ENCODE results near the gene MB21D2.

DNA sequence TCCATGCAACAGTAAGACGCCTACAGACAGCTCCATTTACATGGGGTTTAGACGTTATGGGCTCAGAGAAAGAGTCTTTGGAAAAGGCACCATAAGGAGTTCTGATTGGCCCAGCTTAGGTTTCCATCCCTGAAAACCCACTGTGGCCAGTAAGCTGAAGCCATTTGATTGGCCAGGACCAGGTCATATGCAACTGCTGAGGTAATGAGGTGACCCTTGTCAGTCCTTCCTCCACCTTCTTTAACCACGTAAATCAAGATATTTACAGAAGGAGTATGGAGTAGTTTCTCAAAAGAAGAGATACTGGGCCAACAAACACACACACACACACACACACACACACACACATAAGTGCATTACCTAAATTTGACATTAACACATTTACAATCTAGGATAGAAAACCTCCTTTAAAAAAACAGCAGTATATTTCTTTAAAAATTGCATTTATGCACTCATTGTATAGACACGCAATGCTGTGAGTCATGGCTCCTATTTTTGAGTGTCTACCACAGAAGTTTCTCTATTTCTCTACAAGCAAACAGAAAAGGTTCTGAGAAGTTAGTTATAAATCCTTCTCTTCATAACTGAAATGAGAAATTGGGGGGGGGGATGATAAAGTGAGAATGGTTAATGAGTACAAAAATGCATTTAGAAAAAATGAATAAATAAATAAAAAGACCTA lies 16.3 kb upstream of the MB21D2 start:
- TF ChIP-seq, protein P1, sequence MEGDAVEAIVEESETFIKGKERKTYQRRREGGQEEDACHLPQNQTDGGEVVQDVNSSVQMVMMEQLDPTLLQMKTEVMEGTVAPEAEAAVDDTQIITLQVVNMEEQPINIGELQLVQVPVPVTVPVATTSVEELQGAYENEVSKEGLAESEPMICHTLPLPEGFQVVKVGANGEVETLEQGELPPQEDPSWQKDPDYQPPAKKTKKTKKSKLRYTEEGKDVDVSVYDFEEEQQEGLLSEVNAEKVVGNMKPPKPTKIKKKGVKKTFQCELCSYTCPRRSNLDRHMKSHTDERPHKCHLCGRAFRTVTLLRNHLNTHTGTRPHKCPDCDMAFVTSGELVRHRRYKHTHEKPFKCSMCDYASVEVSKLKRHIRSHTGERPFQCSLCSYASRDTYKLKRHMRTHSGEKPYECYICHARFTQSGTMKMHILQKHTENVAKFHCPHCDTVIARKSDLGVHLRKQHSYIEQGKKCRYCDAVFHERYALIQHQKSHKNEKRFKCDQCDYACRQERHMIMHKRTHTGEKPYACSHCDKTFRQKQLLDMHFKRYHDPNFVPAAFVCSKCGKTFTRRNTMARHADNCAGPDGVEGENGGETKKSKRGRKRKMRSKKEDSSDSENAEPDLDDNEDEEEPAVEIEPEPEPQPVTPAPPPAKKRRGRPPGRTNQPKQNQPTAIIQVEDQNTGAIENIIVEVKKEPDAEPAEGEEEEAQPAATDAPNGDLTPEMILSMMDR (IDR thresholded peaks at IDR 0.05), result no peak
- TF ChIP-seq POLR2A (IDR thresholded peaks at IDR 0.05), result no peak

Measured in esophagus squamous epithelium (tissue), 4 donors.